Measurements from ENCODE around the gene TSPAN9. TPM values are rescaled to one million over a fixed set of nuclear protein-coding genes. Genes with fewer than 3 reads are reported as not detected.

The TSPAN9 gene, protein sequence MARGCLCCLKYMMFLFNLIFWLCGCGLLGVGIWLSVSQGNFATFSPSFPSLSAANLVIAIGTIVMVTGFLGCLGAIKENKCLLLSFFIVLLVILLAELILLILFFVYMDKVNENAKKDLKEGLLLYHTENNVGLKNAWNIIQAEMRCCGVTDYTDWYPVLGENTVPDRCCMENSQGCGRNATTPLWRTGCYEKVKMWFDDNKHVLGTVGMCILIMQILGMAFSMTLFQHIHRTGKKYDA
- total RNA-seq: 49.6 and 121 TPM in 2 replicates

DNA sequence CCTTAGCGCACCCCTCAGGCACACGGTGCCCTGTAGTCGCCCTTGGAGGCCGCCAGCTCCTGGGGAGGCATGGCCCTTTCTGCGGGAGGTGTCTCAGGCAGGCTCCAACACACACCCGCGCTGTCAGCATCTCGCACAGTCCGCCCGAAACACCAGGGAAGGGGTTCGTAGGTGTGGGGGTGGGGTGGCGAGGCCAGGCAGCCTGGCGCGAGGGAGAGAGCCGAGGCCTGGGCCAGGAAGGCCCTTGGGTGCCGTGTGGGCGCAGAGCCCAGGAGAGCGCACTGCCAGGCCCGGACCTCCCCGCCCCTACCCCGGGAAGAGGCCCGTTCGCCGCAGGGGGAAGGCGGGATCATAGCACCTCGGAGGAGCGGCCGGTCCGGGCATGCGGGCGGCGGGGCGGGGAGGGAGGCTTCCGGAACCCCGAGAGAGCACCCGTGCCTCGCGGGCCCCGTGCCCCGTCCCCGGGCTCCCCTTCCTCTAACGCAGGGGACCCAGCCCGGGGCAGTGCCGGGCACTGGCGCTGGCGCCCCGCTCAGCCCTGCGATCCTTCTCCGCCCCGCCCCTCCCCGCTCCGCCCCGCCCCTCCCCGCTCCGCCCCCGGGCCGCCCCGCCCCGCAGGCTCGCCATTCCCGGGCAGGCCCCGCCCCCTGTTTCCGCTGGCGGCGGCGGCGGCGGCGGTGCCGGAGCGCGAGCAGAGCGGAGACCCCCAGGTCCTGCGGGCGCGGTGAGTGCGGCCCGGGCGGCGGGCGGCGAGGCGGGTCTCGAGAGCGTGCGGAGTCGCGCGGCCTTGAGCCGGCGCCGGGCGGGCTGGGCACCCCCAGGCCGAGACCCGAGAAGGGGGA is at the start of gene TSPAN9:
TSPAN9 (plus strand) TSS at position 650 of the 842 bp plus-strand sequence. CDS start 123,815 bp downstream, outside the sequence.

Other genes starting within 250 kb of the TSPAN9 start
- gene NRIP2, start 242.3 kb upstream of the TSPAN9 start, total RNA-seq: not detected in 2 replicates
- gene TEX52, start 220.3 kb upstream of the TSPAN9 start, total RNA-seq: not detected in 2 replicates
- gene FOXM1, start 200.2 kb upstream of the TSPAN9 start, total RNA-seq: 1.2 and 9.9 TPM in 2 replicates
- 16.1 and 17.2 TPM in 2 replicates for gene RHNO1, start 200.2 kb upstream of the TSPAN9 start, total RNA-seq
- gene TULP3, start 186.5 kb upstream of the TSPAN9 start, total RNA-seq: 14.6 and 23.1 TPM in 2 replicates
- 3.6 and 6.8 TPM in 2 replicates for gene TEAD4, start 118.0 kb upstream of the TSPAN9 start, total RNA-seq